ENCODE data around the gene KCNK10.

Gene KCNK10

DNA sequence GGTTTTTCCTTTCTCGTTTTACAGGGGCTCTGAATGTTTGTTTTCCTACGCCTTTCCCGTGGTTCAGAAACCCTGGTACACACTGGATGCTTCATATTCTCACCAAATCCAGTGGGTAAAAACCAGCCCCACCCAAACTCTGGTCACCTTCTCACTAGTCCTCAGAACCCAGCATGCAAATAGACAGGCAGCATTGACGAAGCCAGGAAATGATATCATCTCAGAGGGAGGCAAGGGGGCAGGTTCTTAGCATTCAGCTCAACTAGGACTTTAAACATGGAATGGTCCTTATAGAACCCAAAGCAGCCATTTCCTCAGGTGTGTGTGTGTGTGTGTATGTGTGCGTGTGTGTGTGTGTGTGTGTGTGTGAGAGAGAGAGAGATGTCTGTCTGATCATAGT lies 142.0 kb downstream of the KCNK10 start:
- no peak overlapping the region for H3K4me3 ChIP-seq (ENCODE audit: low read depth, low read length)
- DNase-seq (ENCODE audit: low read depth): no peak
- no peak for TF ChIP-seq CTCF (conservative IDR thresholded peaks at IDR 0.05; ENCODE audit: low read depth, low read length)

GRCh38 chr14:88179716-88180115 lies 143.4 kb downstream of the KCNK10 start:
- H3K4me3 ChIP-seq (ENCODE audit: low read depth, low read length): no peak overlapping the region
- no peak for DNase-seq (ENCODE audit: low read depth)
- TF ChIP-seq CTCF (conservative IDR thresholded peaks at IDR 0.05; ENCODE audit: low read depth, low read length): no peak

DNA sequence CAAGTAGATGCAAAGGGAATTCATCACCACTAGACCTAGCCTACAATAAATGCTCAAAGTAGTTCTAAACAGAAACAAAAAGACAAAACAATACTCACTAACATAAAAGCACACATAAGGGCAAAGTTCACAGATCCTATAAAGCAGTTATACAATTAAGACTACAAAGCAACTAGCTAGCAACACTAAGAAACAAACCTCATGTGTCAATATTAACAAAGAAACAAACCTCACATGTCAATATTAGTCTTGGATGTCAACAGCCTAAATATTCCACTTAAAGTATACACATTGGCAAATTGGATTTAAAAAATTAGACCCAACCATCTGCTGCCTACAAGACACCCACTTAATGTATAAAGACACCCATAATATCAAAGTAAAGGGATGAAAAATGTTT lies 152.7 kb downstream of the KCNK10 start:
- no peak for DNase-seq (ENCODE audit: low read depth)
- H3K4me3 ChIP-seq (ENCODE audit: low read depth, low read length): no peak overlapping the region
- no peak for TF ChIP-seq CTCF (conservative IDR thresholded peaks at IDR 0.05; ENCODE audit: low read depth, low read length)

DNA sequence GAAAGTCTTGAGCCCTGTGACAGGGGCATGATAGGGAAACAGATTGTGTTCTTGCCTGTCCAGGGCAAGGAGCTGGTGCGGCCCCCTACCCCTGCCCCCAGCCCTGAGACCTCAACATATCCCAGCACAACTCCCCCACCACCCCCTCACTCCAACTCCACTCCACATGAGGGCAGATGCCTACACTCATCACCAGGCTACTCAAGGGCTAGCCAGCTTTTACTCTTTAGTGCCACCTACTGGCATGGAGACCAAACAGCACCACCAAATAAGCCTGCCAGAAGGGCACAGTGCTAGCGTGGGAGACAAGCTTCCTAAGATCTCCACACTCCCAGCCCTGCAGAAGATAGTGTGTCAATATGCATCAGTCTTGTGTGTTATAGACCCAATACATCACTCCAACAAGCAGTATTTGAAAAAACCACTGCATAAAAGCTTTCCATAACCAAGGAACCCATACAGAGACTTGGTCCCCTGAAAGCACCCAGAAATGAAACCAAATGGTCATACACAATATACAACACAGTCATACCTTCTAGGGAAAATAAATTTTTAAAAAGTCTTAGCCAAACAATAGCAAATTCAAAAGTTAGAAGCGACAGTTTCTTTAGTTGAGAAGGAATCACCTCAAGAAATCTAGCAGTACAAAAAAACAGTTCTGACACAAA lies 154.4 kb downstream of the KCNK10 start:
- H3K4me3 ChIP-seq (ENCODE audit: low read depth, low read length): no peak overlapping the region
- peak; percentile 45 for DNase-seq (ENCODE audit: low read depth)
- TF ChIP-seq CTCF (conservative IDR thresholded peaks at IDR 0.05; ENCODE audit: low read depth, low read length): peak; percentile 71

GRCh38 chr14:88168025-88168424 lies 155.0 kb downstream of the KCNK10 start:
- no peak for DNase-seq (ENCODE audit: low read depth)
- TF ChIP-seq CTCF (conservative IDR thresholded peaks at IDR 0.05; ENCODE audit: low read depth, low read length): no peak

DNA sequence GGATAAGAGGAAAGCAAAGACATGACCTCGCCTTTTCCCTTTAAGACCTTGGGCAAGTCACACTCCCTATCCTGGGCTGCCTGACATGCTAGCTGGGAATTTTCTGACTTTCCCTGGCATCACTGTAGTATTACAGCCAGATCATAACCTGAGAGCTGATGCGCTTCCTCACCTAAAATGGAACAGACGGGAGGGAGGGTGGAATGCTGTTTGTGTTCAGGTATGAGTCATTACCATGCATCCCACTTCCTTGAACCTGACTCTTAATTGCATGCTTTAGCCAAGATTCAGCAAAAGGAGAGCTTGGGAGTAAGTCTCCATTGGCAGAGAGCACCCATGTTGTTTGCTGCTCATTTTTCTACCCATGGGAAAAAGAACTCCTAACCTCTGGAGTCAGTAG lies 156.5 kb downstream of the KCNK10 start:
- no peak for DNase-seq (ENCODE audit: low read depth)
- no peak overlapping the region for H3K4me3 ChIP-seq (ENCODE audit: low read depth, low read length)
- TF ChIP-seq CTCF (conservative IDR thresholded peaks at IDR 0.05; ENCODE audit: low read depth, low read length): no peak

More at GRCh38 chr14:88168025-88168424, 155.0 kb downstream of the KCNK10 start:
- no peak overlapping the region for H3K4me3 ChIP-seq (ENCODE audit: low read depth, low read length)

DNA sequence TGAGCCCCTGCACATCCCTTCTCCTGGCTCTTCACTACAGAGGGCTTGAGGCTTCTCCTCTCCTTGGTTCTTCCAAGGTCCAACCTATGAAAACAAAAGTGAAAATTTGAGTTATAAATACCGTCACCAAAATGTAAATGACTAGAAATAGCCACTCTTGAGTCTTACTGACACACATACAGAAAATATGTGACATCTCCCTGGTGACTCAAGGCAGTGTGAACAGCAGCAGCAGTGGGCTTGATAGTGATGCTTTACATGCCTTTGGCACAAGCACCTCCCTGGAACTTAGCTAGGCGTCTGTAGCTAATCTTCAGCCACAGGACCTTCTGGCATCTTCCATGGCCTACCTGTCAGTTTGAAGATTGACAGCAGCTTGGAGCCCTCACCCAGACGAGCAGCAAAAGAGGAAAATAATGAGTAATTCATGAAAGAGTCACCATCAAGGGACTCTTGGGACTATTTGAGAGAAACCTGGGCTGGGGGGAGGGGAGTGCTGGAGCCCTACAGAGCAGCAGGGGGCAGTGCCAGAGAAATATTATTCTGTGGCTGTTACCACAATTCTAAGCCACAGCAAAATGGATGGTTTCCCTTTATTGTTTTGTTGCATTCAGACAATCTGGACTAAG lies 158.0 kb downstream of the KCNK10 start:
- H3K4me3 ChIP-seq (ENCODE audit: low read depth, low read length): no peak overlapping the region
- DNase-seq (ENCODE audit: low read depth): no peak
- TF ChIP-seq CTCF (conservative IDR thresholded peaks at IDR 0.05; ENCODE audit: low read depth, low read length): no peak

All from choroid plexus epithelial cell (primary cell).